ENCODE results near the gene GREB1. TPM values are rescaled to one million over a fixed set of nuclear protein-coding genes. Genes with fewer than 3 reads are reported as not detected.

Gene GREB1
- total and polyA plus RNA-seq, 2 donors (not counting 1 experiment from before 2014, with no cell fraction given) = 0.04 to 0.39 TPM

GRCh38 chr2:11598228-11598731 lies 64.4 kb downstream of the GREB1 start:
- DNase-seq = no peak
- Histone ChIP-seq H2AFZ (ENCODE audit: insufficient read depth, low read depth, low read length, poor library complexity, severe bottlenecking) (no peak overlapping the region), H3K4me2 (replicated peaks; ENCODE audit: low read depth, low read length, poor library complexity, severe bottlenecking) (no peak overlapping the region), H3K27ac (ENCODE audit: low read length in 2 of 2) (no peak overlapping the region), H3K4me3 (ENCODE audit: control extremely low read depth in 1 of 5, extremely low read depth in 1 of 5, insufficient read depth in 1 of 5, low read depth in 2 of 5, low read length in 4 of 5) (no peak overlapping the region), H3K9me3 (ENCODE audit: control extremely low read depth in 1 of 3, control insufficient read depth in 2 of 3, insufficient read depth in 1 of 3, low read length in 2 of 3) (no peaks in the 10 kb centered on the region), H3K27me3 (replicated peaks in 1 of 4; ENCODE audit: control extremely low read depth in 1 of 4, control insufficient read depth in 3 of 4, insufficient read depth in 4 of 4, low read length in 3 of 4) (no peaks in the 10 kb centered on the region), H3K4me1 (ENCODE audit: control insufficient read depth in 2 of 2, insufficient read depth in 2 of 2, low read length in 2 of 2) (no peaks in the 10 kb centered on the region), H3K36me3 (replicated peaks in 1 of 2; ENCODE audit: control extremely low read depth in 1 of 2, control insufficient read depth in 1 of 2, extremely low read depth in 1 of 2, insufficient read depth in 2 of 2, low read length in 1 of 2) (no peaks in the 10 kb centered on the region), H3K79me2 (ENCODE audit: control insufficient read depth, insufficient read depth, low read length) (no peaks in the 10 kb centered on the region), H4K20me1 (ENCODE audit: control insufficient read depth, insufficient read depth, low read length, poor library complexity, severe bottlenecking) (no peaks in the 10 kb centered on the region), H3K9ac (ENCODE audit: low read length) (no peak overlapping the region)
- CTCF ChIA-PET = no interaction called here
- POLR2A ChIA-PET = no interaction called here
- Mint-ChIP-seq H3K27me3 (peaks cover 5% of the 10 kb centered on the region), H3K27ac (no peak overlapping the region), H3K4me1 (no peaks in the 10 kb centered on the region), H3K4me3 (no peak overlapping the region), H3K9me3 (ENCODE audit: insufficient read depth) (no peaks in the 10 kb centered on the region)
- no peak for ATAC-seq (ENCODE audit: low read depth)
- TF ChIP-seq CTCF (IDR thresholded peaks at IDR 0.05) = no peak
- TF ChIP-seq EZH2 (IDR thresholded peaks at IDR 0.05; ENCODE audit: borderline replicate concordance, insufficient read depth, low read depth, low read length, poor library complexity, severe bottlenecking) = no peak
- intact Hi-C loops (cut with micrococcal nuclease) = no loop called here
- WGBS (ENCODE audit: insufficient coverage) = 72% methylated on average over 6 of the region's 9 CpGs

GRCh38 chr2:11602563-11603204 lies 68.8 kb downstream of the GREB1 start:
- 88% methylated on average over 5 of the region's 7 CpGs for WGBS (ENCODE audit: insufficient coverage)
- H3K4me2 ChIP-seq (replicated peaks; ENCODE audit: low read depth, low read length, poor library complexity, severe bottlenecking) = no peak overlapping the region
- H3K27ac Mint-ChIP-seq = no peak overlapping the region
- CTCF ChIA-PET = no interaction called here
- POLR2A ChIA-PET = interaction anchor here (0.6 kb wide), 1 partner anchor 201 kb away, joined by 3 read pairs; no protein-coding TSS in a partner anchor
- no peak overlapping the region for H3K4me3 ChIP-seq (ENCODE audit: control extremely low read depth in 1 of 5, extremely low read depth in 1 of 5, insufficient read depth in 1 of 5, low read depth in 2 of 5, low read length in 4 of 5)
- H3K4me1 Mint-ChIP-seq = no peaks in the 10 kb centered on the region
- no peak overlapping the region for H3K27ac ChIP-seq (ENCODE audit: low read length in 2 of 2)
- H3K9me3 Mint-ChIP-seq (ENCODE audit: insufficient read depth) = no peaks in the 10 kb centered on the region
- peaks cover 5% of the 10 kb centered on the region for H3K27me3 Mint-ChIP-seq
- intact Hi-C loops (cut with micrococcal nuclease) = no loop called here
- no peaks in the 10 kb centered on the region for H3K79me2 ChIP-seq (ENCODE audit: control insufficient read depth, insufficient read depth, low read length)
- H2AFZ ChIP-seq (ENCODE audit: insufficient read depth, low read depth, low read length, poor library complexity, severe bottlenecking) = no peak overlapping the region
- H3K4me3 Mint-ChIP-seq = no peak overlapping the region
- no peaks in the 10 kb centered on the region for H3K36me3 ChIP-seq (replicated peaks in 1 of 2; ENCODE audit: control extremely low read depth in 1 of 2, control insufficient read depth in 1 of 2, extremely low read depth in 1 of 2, insufficient read depth in 2 of 2, low read length in 1 of 2)
- DNase-seq = no peak
- ATAC-seq (ENCODE audit: low read depth) = no peak
- H4K20me1 ChIP-seq (ENCODE audit: control insufficient read depth, insufficient read depth, low read length, poor library complexity, severe bottlenecking) = no peaks in the 10 kb centered on the region
- TF ChIP-seq EZH2 (IDR thresholded peaks at IDR 0.05; ENCODE audit: borderline replicate concordance, insufficient read depth, low read depth, low read length, poor library complexity, severe bottlenecking) (no peak), CTCF (IDR thresholded peaks at IDR 0.05) (no peak)
- H3K9ac ChIP-seq (ENCODE audit: low read length) = no peak overlapping the region
- no peaks in the 10 kb centered on the region for H3K4me1 ChIP-seq (ENCODE audit: control insufficient read depth in 2 of 2, insufficient read depth in 2 of 2, low read length in 2 of 2)
- H3K9me3 ChIP-seq (ENCODE audit: control extremely low read depth in 1 of 3, control insufficient read depth in 2 of 3, insufficient read depth in 1 of 3, low read length in 2 of 3) = no peaks in the 10 kb centered on the region
- no peaks in the 10 kb centered on the region for H3K27me3 ChIP-seq (replicated peaks in 1 of 4; ENCODE audit: control extremely low read depth in 1 of 4, control insufficient read depth in 3 of 4, insufficient read depth in 4 of 4, low read length in 3 of 4)

Measured in B cell (primary cell).